Measurements from ENCODE around the gene SCGN. TPM values are rescaled to one million over a fixed set of nuclear protein-coding genes. Genes with fewer than 3 reads are reported as not detected.

The SCGN gene
- polyA plus RNA-seq, 2 of the 4 experiments (the other 2 are of a cell fraction) = 0.13 to 0.17 TPM

GRCh38 chr6:25637960-25638434 lies 14.0 kb upstream of the SCGN start:
- ChIA-PET CTCF (interaction anchor here (1.6 kb wide), 1 partner anchor 13 kb away, joined by 3 read pairs; no protein-coding TSS in a partner anchor), POLR2A (no interaction called here)
- H3K4me1 ChIP-seq = peaks cover 45% of the 10 kb centered on the region
- no peak for DNase-seq (ENCODE audit: low read depth in 1 of 2, low spot score in 1 of 2)
- 55% methylated on average over 4 of the region's 4 CpGs for WGBS (ENCODE audit: missing lambda C conversion rate)
- no peak for TF ChIP-seq CBX2 (IDR thresholded peaks at IDR 0.05; ENCODE audit: borderline replicate concordance, low read depth)
- TF ChIP-seq REST (IDR thresholded peaks at IDR 0.05) = peak; percentile 47
- no peak overlapping the region for H3K4me2 ChIP-seq
- no peak overlapping the region for H3K4me3 ChIP-seq
- H3K9me3 ChIP-seq = no peaks in the 10 kb centered on the region
- FAIRE-seq = no peak
- ATAC-seq = no peak
- H3K27ac ChIP-seq = no peak overlapping the region

- DNase-seq (ENCODE audit: low read depth in 1 of 2, low spot score in 1 of 2) = no peak
- ChIA-PET CTCF (no interaction called here), POLR2A (interaction anchor here (0.5 kb wide), 1 partner anchor 446 kb away, joined by 7 read pairs; no protein-coding TSS in a partner anchor)
- FAIRE-seq = no peak
- Histone ChIP-seq H3K9me3 (no peaks in the 10 kb centered on the region), H3K27ac (no peak overlapping the region; a peak in 1 of 6 replicates), H3K4me1 (peaks cover 51% of the 10 kb centered on the region), H3K4me2 (no peak overlapping the region), H3K4me3 (no peak overlapping the region)
- TF ChIP-seq CTCF (IDR thresholded peaks at IDR 0.05) (no peak), MAFK (IDR thresholded peaks at IDR 0.05; ENCODE audit: partially characterized antibody) (no peak), GATA3 (IDR thresholded peaks at IDR 0.05; ENCODE audit: borderline replicate concordance) (no peak), ESRRA (IDR thresholded peaks at IDR 0.05; ENCODE audit: borderline replicate concordance, low read length) (no peak), REST (IDR thresholded peaks at IDR 0.05) (no peak), ZSCAN20 (CRISPR knock-in tag; IDR thresholded peaks at IDR 0.05) (no peak), EHMT2 (IDR thresholded peaks at IDR 0.05; ENCODE audit: low read depth) (no peak), MAX (IDR thresholded peaks at IDR 0.05) (no peak), KDM5A (IDR thresholded peaks at IDR 0.05) (no peak), EP300 (IDR thresholded peaks at IDR 0.05) (no peak), CBX8 (IDR thresholded peaks at IDR 0.05) (no peak), RAD21 (conservative IDR thresholded peaks at IDR 0.05 in 1 of 2, IDR thresholded peaks at IDR 0.05 in 1 of 2) (no peak), PBX3 (IDR thresholded peaks at IDR 0.05) (no peak), FOXS1 (CRISPR knock-in tag; IDR thresholded peaks at IDR 0.05) (no peak)
- no peak for ATAC-seq
- WGBS (ENCODE audit: missing lambda C conversion rate) = 91% methylated on average over 4 of the region's 4 CpGs
Measured at GRCh38 chr6:25639653-25640052, 12.4 kb upstream of the SCGN start.
